GM19452 (cell line): Measurements from ENCODE around the gene SHKBP1.
"Not testable (repeated sequence)": the region's sequence is repeated elsewhere in the genome, so short reads cannot be mapped to it uniquely, and the experiment has no call there.

Experiments
- ATAC-seq: cut with Tn5 transposase; IDR thresholded peaks from one replicate; pipeline ENCODE4 v1.9.1; 2021; ENCODE audit not compliant: unreplicated experiment

Gene SHKBP1

DNA sequence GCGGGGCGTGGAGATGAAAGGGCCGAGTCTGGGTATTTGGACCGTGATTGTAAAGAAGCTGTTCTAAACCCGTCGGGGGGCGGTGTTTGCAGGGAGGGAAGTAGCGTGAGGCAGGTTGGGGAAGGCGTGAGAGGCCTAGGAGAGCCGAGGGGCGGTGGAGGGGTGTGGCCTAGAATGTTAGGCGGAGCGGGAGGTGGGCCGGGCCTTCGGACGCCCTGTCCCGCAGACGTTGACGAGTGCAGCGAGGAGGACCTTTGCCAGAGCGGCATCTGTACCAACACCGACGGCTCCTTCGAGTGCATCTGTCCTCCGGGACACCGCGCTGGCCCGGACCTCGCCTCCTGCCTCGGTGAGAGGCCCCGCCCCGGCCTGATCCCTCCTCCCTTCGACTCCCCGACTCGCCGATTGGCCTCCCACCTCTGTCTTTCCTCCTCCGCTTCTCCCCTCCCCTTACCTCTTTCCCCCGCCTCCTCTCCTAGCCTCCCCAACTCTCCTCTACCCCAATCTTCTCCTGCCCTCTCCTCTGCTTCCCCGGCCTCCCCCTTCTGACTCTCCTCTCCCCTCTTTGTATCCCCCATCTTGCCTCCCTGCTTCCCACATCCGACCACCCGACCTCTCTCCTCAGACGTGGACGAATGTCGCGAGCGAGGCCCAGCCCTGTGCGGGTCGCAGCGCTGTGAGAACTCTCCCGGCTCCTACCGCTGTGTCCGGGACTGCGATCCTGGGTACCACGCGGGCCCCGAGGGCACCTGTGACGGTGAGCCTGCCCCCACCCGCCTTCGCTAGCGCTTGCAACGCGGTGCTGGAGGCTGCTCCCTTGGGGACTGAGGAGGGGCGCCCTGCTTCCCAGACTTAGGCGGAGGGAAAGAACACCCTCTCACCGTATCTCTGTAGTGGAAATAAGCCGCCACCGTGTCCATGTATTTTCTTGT is 37.3 kb downstream of the SHKBP1 start:
- ATAC-seq = peak; percentile 46

DNA sequence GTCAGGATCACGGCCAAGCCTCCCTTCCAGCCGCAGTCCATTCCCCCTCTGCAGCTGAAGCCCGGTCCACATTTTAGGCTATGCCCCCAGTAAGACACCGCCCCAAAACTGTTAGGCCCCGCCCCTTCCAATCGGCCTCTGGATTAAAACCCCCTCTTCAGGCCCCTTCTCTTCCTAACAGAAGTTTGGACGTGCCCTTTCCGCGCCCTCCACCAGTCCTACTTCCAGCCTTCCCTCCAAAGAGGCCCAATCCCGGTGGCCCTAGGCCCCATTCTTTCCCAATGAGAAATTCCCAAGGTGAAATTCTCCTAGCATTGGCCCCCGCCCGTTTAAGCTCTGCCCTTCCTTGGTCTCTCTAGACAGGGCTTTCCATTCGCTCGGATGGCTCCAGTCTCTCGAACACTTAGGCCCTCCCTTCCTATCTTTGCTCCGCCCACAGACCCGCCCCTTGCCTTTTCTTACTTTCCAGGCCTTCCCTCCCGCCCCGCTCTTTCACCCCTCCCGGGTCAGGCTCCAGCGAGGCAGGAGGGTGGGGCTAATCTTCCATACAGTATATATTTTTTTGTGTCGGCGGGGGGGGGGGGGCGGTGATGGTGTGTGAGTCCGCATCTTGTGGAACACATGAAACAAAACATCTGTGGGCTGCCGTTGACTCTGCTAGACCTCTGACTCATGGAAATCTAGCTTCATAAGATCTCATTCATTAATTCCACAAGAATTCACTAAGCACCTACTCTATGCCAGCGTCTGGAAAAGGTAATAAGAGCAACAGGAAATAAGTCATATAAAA is 38.1 kb downstream of the SHKBP1 start:
- ATAC-seq = no peak

DNA sequence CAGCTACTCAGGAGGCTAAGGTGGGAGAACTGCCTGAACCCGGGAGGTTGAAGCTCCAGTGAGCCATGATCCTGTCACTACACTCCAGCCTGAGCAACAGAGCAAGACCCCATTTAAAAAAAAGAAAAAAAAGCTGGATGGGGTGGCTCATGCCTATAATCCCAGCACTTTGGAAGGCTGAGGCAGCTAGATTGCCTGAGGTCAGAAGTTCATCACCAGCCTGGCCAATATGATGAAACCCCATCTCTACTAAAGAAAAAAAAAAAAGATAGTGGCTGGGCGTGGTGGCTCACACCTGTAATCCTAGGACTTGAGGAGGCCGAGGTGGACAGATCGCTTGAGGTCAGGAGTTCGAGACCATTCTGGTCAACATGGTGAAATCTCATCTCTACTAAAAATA is 39.5 kb downstream of the SHKBP1 start:
- no peak for ATAC-seq

DNA sequence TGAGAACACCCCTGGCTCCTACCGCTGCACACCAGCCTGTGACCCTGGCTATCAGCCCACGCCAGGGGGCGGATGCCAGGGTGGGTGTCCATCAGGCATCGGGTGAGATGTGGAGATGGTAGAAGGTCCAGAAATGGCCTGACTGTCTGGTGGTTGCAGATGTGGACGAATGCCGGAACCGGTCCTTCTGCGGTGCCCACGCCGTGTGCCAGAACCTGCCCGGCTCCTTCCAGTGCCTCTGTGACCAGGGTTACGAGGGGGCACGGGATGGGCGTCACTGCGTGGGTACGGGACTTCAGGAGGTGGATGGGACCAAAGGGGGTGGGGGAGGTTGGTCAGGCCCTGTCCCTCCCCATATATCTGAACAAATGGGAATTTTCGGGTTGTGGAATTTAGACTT is 40.3 kb downstream of the SHKBP1 start:
- ATAC-seq = no peak

DNA sequence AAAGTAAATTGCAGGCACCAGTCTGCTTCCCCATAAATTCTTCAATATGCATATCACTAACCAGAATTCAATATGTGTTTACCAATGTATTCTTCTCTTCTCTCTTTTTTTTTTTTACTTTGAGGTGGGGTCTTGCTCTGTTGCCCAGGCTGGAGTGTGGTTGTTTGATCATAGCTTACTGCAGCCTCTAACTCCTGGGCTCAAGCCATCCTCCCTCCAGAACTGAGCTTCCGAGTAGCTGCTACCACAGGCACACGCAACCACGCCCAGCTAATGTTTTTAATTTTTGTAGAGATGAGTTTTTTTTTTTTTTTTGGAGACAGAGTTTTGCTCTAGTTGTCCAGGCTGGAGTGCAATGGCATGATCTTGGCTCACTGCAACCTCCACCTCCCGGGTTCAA is 41.3 kb downstream of the SHKBP1 start:
- ATAC-seq = no peak

DNA sequence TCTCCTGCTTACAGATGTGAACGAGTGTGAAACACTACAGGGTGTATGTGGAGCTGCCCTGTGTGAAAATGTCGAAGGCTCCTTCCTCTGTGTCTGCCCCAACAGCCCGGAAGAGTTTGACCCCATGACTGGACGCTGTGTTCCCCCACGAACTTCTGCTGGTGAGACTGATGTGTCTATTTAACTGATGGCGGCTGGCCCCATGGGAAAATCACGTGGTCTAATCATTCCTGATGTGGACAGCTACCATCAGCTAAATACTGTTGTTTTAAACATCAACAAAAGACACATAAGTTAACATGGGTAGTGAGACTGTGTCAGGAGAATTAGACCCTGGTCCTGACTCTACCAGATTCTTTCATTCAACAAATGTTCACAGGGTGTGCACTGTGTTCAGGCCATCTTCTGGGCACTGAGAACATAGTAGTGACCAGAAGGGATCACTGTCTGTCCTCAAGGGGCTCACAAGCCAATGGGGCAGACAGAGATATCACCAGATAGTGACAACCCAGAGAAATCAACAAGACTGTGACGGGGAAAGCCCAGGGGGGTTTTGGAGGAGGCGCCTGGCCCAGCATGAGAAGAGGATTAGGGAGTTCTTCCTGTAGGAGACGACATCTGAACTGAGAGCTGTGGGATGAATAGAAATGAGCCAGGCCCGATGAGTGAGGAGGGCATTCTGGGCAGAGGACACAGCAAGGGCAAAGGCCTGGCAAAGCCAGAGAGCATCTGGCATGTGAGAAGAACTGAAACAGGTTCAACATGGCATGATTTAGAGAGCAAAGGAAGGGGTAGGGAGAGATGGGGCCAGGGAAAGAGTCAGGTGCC is 42.9 kb downstream of the SHKBP1 start:
- ATAC-seq = no peak

DNA sequence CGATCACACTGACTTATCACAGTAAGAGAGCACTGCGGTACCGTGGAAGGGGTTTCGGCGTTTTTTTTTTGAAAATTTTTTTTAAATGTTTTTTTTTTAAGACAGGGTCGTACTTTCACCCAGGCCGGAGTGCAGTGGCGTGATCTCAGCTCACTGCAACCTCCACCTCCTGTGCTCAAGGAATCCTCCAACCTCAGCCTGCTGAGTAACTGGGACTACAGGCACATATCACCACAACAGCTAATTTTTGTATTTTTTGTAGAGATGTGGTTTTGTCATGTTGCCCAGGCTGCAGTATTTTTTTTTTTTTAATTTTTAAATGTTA is 43.5 kb downstream of the SHKBP1 start:
- no peak for ATAC-seq

DNA sequence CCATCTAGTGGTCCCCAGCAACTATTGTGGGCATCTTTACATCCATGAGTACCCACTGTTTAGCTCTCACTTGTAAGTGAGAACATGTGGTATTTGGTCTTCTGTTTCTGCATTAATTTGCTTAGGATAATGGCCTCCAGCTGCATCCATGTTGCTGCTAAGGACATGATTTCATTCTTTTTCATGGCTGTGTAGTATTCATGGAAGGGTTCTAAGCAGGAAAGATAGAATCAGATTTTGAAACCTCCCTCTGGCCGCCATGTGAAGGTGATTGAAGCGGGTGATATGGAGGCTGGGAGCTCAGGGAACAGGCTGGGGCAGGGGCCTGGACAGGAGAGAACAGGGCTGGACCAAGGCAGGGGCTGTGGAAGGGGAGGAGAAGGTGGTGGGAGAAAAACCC is 44.6 kb downstream of the SHKBP1 start:
- ATAC-seq = no peak

DNA sequence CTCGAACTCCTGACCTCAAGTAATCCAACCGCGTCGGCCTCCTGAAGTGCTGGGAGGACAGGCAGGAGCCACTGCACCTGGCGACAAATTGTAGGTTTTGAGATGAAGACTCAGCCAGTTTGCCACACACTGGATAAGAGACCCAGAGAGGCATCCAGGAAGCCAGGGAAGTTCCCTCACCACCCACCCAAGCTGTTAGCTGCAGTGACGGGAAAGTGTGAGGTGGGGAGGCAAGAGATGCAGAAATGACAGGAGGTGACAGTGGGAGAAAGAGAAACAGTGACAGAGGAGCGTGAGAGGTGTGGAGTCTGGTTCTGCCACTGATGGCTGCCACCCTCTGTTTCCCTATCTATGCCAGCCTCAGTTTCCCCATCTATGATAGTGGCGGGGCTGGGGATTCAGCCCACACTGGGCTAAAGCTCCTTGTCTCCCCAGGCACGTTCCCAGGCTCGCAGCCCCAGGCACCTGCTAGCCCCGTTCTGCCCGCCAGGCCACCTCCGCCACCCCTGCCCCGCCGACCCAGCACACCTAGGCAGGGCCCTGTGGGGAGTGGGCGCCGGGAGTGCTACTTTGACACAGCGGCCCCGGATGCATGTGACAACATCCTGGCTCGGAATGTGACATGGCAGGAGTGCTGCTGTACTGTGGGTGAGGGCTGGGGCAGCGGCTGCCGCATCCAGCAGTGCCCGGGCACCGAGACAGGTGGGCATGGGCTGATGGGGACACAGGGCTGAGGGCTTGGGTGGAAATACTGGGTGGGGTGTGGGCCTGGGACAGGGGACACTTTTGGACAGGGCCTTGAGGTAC is 45.5 kb downstream of the SHKBP1 start:
- no peak for ATAC-seq

DNA sequence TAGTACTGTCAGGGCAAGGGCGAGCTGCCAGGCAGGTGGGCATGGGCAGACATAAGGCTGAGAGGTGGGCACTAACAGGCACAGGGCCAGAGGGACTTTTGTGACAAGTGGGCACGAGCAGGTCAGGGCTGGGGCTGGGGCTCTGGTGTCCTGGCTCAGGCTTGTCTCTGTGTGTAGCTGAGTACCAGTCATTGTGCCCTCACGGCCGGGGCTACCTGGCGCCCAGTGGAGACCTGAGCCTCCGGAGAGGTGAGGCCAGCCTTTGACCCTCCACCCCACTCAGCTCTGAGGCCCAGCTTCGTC is 46.1 kb downstream of the SHKBP1 start:
- ATAC-seq = no peak

DNA sequence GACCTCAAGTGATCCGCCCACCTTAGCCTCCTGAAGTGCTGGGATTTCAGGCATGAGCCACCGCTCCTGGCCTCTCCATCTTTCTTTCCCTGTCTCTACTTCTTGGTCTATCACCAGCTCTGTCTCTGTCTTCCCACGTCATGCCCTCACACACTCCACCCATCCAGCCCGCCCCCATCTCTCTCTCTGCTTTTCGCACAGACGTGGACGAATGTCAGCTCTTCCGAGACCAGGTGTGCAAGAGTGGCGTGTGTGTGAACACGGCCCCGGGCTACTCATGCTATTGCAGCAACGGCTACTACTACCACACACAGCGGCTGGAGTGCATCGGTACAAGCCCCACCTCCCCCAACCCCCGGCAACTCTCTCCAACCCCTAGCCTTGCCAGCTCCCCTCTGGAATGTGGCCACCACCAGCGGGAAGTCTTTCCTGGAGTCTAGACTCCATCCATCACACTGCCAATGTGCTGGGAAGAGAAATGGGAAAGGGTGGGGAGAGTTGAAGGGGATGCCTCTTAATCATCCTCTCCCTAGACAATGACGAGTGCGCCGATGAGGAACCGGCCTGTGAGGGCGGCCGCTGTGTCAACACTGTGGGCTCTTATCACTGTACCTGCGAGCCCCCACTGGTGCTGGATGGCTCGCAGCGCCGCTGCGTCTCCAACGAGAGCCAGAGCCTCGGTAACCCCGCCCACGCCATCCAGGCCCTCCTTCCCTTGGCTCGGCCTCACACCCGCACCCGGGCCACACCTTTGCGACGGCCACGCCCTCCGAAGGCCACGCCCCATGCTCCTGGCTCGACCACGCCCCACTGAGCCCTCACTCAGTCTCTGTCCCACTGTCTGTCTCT is 47.0 kb downstream of the SHKBP1 start:
- no peak for ATAC-seq

DNA sequence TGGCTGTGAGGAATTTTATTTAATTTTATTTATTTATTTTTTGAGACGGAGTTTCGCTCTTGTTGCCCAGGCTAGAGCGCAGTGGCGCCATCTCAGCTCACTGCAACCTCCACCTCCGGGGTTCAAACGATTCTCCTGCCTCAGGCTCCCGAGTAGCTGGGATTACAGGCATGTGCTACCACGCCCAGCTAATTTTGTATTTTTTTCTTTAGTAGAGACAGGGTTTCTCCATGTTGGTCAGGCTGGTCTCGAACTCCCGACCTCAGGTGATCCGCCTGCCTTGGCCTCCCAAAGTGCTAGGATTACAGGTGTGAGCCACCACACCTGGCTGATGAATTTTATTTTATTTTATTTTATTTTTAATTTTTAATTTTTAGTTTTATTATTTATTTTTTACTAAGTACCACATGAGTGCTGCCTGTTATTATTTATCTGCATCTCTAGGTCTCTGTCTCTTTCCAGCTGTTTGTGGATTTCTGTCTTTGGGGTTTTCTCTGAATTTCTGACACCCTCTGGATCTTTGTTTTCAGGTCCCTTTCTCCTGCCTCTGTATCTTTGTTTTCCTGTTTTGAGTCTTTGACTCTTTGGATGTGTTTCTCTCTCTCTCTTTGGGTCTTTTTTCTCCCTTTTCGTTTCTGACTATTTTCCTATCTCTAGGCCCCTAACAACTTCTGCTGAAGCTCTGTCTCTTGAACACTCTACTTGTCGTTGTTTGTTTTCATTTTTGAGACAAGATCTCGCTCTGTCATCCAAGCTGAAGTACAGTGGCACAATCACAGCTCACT is 47.9 kb downstream of the SHKBP1 start:
- not testable (repeated sequence) for ATAC-seq

DNA sequence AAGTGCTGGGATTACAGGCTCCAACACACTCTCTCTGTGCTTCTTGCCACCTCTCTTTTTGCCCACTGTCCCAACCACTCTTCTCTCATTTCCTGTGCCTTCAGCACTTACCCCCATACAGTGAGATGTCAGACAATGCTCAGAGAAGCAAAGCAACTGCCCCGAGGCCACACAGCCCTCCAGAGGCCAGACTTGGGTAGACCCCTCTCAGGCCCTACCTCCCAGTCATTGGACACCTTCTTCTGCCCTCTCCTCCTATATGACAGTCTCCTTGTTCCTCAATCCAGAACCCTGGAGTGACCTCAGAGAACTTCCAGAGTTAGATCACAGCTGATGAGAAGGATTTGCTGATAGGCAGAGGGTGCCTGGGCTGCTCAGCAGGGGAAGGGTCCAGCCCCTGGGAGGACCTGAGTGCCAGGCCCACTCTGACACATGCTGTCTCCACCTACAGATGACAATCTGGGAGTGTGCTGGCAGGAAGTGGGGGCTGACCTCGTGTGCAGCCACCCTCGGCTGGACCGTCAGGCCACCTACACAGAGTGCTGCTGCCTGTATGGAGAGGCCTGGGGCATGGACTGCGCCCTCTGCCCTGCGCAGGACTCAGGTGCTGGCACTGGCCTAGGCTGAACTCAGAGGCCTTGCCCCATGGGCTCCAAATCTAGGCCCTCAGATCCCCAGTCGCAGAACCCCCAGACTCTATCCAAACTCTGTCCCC is 48.9 kb downstream of the SHKBP1 start:
- ATAC-seq = no peak

DNA sequence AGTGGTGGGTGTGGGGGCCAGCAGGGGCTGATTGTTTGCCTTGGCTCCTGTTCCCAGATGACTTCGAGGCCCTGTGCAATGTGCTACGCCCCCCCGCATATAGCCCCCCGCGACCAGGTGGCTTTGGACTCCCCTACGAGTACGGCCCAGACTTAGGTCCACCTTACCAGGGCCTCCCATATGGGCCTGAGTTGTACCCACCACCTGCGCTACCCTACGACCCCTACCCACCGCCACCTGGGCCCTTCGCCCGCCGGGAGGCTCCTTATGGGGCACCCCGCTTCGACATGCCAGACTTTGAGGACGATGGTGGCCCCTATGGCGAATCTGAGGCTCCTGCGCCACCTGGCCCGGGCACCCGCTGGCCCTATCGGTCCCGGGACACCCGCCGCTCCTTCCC is 50.2 kb downstream of the SHKBP1 start:
- ATAC-seq = no peak

DNA sequence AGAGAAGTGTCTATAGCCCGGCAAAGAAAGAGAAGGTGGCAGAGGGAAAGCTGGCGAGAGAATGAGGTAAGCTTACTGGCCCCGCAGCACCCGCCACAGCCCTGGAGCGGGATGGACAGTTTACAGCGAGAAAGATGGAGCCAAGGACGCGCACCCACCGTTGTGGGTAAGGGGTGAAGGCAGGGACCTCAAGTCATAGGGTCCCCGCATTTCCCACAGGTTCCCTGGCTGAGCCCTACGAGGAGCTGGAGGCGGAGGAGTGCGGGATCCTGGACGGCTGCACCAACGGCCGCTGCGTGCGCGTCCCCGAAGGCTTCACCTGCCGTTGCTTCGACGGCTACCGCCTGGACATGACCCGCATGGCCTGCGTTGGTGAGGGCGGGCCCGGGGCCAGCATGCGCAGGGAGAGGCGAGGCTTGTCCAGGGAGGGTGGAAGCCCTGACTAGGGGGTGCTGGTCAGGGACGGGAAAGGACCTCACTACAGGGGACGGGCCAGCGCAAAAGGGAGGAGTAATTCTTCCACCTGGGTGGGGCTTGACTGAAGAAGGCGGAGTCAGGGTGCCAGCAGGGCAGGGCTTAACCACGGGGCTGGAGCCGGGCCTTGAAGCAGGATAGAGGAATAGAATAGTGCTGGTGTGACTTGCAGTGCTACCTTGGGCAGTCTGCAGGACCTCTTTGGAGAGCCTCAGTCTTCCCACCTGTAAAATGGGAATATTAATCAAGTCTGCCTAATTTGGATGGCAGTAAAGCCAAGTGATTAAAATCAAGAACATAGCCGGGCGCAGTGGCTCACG is 51.0 kb downstream of the SHKBP1 start:
- no peak for ATAC-seq

DNA sequence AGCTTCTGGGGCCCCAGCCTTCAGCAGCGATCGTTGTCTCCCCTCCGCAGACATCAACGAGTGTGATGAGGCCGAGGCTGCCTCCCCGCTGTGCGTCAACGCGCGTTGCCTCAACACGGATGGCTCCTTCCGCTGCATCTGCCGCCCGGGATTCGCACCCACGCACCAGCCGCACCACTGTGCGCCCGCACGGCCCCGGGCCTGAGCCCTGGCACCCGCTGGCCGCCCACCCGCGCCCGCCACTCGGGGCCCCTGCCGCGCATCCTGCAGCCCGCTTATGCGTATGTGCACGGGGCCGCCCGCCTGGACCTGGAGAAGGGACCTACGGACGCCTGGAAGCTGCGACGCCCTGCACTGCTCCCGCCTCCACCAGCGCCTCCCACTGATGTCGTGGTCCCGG is 52.7 kb downstream of the SHKBP1 start:
- ATAC-seq = no peak

DNA sequence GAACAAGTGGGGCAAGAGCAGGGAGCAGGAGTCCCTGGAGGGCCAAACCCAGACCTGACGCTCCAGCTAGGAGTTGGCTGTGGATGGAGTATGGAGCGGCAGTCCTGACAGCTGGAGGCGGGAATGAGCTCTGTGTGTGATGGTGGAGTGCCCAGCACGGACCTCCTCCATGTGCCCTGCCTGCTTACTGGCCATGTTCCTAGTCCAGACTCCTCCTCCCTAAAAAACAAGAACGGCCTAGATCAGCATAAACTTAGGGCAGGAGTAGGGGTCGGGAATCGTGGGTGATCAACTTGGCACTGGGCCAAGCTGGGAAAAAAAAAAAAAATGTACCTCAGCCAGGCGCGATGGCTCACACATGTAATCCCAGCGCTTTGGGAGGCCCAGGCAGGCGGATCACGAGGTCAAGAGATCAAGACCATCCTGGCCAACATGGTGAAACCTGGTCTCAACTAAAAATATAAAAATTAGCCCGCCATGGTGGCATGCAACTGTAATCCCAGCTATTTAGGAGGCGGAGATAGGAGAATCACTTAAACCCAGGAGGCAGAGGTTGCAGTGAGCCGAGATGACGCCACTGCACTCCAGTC is 54.0 kb downstream of the SHKBP1 start:
- no peak for ATAC-seq
